H1 (cell line): ENCODE measurements around the gene INPP4A. TPM values are rescaled to one million over a fixed set of nuclear protein-coding genes. Genes with fewer than 3 reads are reported as not detected.

Source experiments
- CTCF ChIA-PET: fragments of 300-600 bp; sonication (Branson Sonifier 250); formaldehyde crosslinking; loops from one replicate; lab custom pipeline; 2021; ENCODE audit not compliant: partially characterized antibody; lab: Charles Lee
- POLR2A ChIA-PET: fragments of 300-600 bp; sonication (Branson Sonifier 250); formaldehyde crosslinking; loops from one replicate; lab custom pipeline; 2021; ENCODE audit warnings: inconsistent platforms; ENCODE audit not compliant: partially characterized antibody; lab: Charles Lee
- DNase-seq, 2 experiments: peaks; one replicate each; pipeline versions ENCODE4 v3.0.0 to v3.0.0-alpha.2; 2010 to 2022; ENCODE audit warnings: low spot score in 2 of 2, low read depth in 1 of 2, mixed read lengths in 1 of 2
- FAIRE-seq: peaks from 2 replicates; lab custom pipeline; 2011; peaks lifted over from hg19 to GRCh38; lab: Jason Lieb, UNC
- H2AFZ ChIP-seq: 2 replicates; pipeline ENCODE4 v1.8.1; 2012; ENCODE audit warnings: low read length, inconsistent platforms
- H2AK5ac ChIP-seq: 2 replicates; pipeline ENCODE4 v1.6.1; 2013; ENCODE audit warnings: low read depth, low read length
- H2BK120ac ChIP-seq: replicated peaks from 2 replicates; pipeline ENCODE3; 2013; ENCODE audit warnings: low read depth, low read length, inconsistent platforms
- H2BK12ac ChIP-seq: 2 replicates; pipeline ENCODE4 v1.6.1; 2013; ENCODE audit warnings: low read depth, low read length
- H2BK15ac ChIP-seq: 2 replicates; pipeline ENCODE4 v1.6.1; 2013; ENCODE audit warnings: low read length
- H2BK20ac ChIP-seq: 2 replicates; pipeline ENCODE4 v1.6.1; 2013; ENCODE audit warnings: low read length
- H2BK5ac ChIP-seq: 2 replicates; pipeline ENCODE4 v1.6.1; 2013; ENCODE audit warnings: low read depth, low read length
- H3K14ac ChIP-seq: 2 replicates; pipeline ENCODE4 v1.6.1; 2013; ENCODE audit warnings: inconsistent platforms; ENCODE audit not compliant: insufficient read length
- H3K18ac ChIP-seq: 2 replicates; pipeline ENCODE4 v1.6.1; 2013; ENCODE audit warnings: low read length; ENCODE audit errors: extremely low read depth
- H3K23ac ChIP-seq: 2 replicates; pipeline ENCODE4 v1.6.1; 2013; ENCODE audit warnings: inconsistent platforms; ENCODE audit not compliant: insufficient read length
- H3K23me2 ChIP-seq: 2 replicates; pipeline ENCODE4 v1.6.1; 2013; ENCODE audit warnings: low read depth, low read length
- H3K27ac ChIP-seq: 2 replicates; pipeline ENCODE4 v1.6.1; 2011; ENCODE audit warnings: low read depth, low read length, inconsistent platforms
- H3K27me3 ChIP-seq, 4 experiments: replicated peaks in 1 of 4; 1 replicate in 1 of 4; 2 replicates in 3 of 4; pipeline versions ENCODE4 v1.6.1 to v1.8.1; 2011 to 2013; ENCODE audit warnings: low read length in 3 of 4, mild to moderate bottlenecking in 3 of 4, inconsistent platforms in 2 of 4, mixed read lengths in 2 of 4, moderate library complexity in 1 of 4; ENCODE audit not compliant: control insufficient read depth in 3 of 4, insufficient read depth in 3 of 4; ENCODE audit errors: extremely low read depth in 1 of 4
- H3K36me3 ChIP-seq, 4 experiments: 2 replicates each; pipeline versions ENCODE4 v1.6.1 to v1.8.1; 2011 to 2013; ENCODE audit warnings: mild to moderate bottlenecking in 4 of 4, low read length in 3 of 4, moderate library complexity in 2 of 4, control low read depth in 1 of 4, inconsistent platforms in 1 of 4; ENCODE audit not compliant: insufficient read depth in 4 of 4, control insufficient read depth in 2 of 4
- H3K4ac ChIP-seq: replicated peaks from 2 replicates; pipeline ENCODE3; 2013; ENCODE audit warnings: low read length, low read depth, mixed read lengths, inconsistent platforms; ENCODE audit not compliant: insufficient read length
- H3K4me1 ChIP-seq, 4 experiments: replicated peaks in 1 of 4; 1 replicate in 1 of 4; 2 replicates in 3 of 4; pipeline versions ENCODE4 v1.6.1 to v1.8.1; 2011 to 2013; ENCODE audit warnings: low read length in 3 of 4, inconsistent platforms in 2 of 4, mixed read lengths in 1 of 4; ENCODE audit not compliant: insufficient read depth in 4 of 4, control insufficient read depth in 3 of 4
- H3K4me2 ChIP-seq, 2 experiments: 2 replicates each; pipeline versions ENCODE4 v1.6.1 to v1.8.1; 2011 to 2013; ENCODE audit warnings: low read depth in 2 of 2, low read length in 2 of 2, control low read depth in 1 of 2, inconsistent platforms in 1 of 2, mild to moderate bottlenecking in 1 of 2; ENCODE audit not compliant: insufficient read depth in 1 of 2
- H3K4me3 ChIP-seq, 4 experiments: fragments of 200-600, 300-600 bp in 1 of 4; sonication (generic), shearing (Covaris generic), sonication (Bioruptor Twin) in 1 of 4; 2 replicates each; pipeline versions ENCODE4 v1.5.1 to v1.8.1; 2011 to 2016; ENCODE audit warnings: low read length in 4 of 4, low read depth in 3 of 4, control low read depth in 2 of 4, inconsistent platforms in 2 of 4, mild to moderate bottlenecking in 2 of 4, mixed read lengths in 1 of 4, moderate library complexity in 1 of 4; ENCODE audit not compliant: insufficient read depth in 2 of 4; ENCODE audit errors: extremely low read depth in 1 of 4
- H3K56ac ChIP-seq: replicated peaks from 2 replicates; pipeline ENCODE3; 2013; ENCODE audit warnings: low read depth, mild to moderate bottlenecking, mixed read lengths, low read length, inconsistent platforms; ENCODE audit not compliant: insufficient read length
- H3K79me1 ChIP-seq: 2 replicates; pipeline ENCODE4 v1.6.1; 2013; ENCODE audit warnings: low read depth, low read length, control low read depth
- H3K79me2 ChIP-seq, 2 experiments: 2 replicates each; pipeline versions ENCODE4 v1.6.1 to v1.8.1; 2012 to 2013; ENCODE audit warnings: low read length in 2 of 2, mild to moderate bottlenecking in 2 of 2, inconsistent platforms in 1 of 2; ENCODE audit not compliant: insufficient read depth in 2 of 2, control insufficient read depth in 1 of 2
- H3K9ac ChIP-seq, 4 experiments: replicated peaks in 1 of 4; 1 replicate in 1 of 4; 2 replicates in 3 of 4; pipeline versions ENCODE4 v1.6.1 to v1.8.1; 2011 to 2013; ENCODE audit warnings: low read depth in 3 of 4, low read length in 3 of 4, control low read depth in 2 of 4, mild to moderate bottlenecking in 2 of 4, moderate library complexity in 2 of 4, inconsistent platforms in 1 of 4; ENCODE audit errors: extremely low read depth in 1 of 4
- H3K9me3 ChIP-seq, 2 experiments: 2 replicates each; pipeline versions ENCODE4 v1.6.1 to v1.8.1; 2012 to 2013; ENCODE audit warnings: mild to moderate bottlenecking in 2 of 2, moderate library complexity in 2 of 2, control low read depth in 1 of 2, inconsistent platforms in 1 of 2, low read depth in 1 of 2, low read length in 1 of 2, mixed read lengths in 1 of 2; ENCODE audit not compliant: insufficient read depth in 2 of 2
- H4K20me1 ChIP-seq, 2 experiments: replicated peaks in 1 of 2; 2 replicates each; pipeline versions ENCODE3 to v1.8.1; 2011 to 2013; ENCODE audit warnings: inconsistent platforms in 2 of 2, low read length in 2 of 2, mild to moderate bottlenecking in 1 of 2; ENCODE audit not compliant: insufficient read depth in 2 of 2, control insufficient read depth in 1 of 2
- H4K5ac ChIP-seq: 2 replicates; pipeline ENCODE4 v1.6.1; 2013; ENCODE audit warnings: low read length, low read depth, mixed read lengths, inconsistent platforms; ENCODE audit not compliant: insufficient read length
- H4K8ac ChIP-seq: 2 replicates; pipeline ENCODE4 v1.8.0; 2013; ENCODE audit warnings: mild to moderate bottlenecking, moderate library complexity, low read length, inconsistent platforms; ENCODE audit not compliant: insufficient read depth; ENCODE audit errors: extremely low read depth
- H4K91ac ChIP-seq: replicated peaks from 2 replicates; pipeline ENCODE3; 2013; ENCODE audit warnings: low read length, mixed read lengths, inconsistent platforms; ENCODE audit not compliant: insufficient read length
- SP2 ChIP-seq: IDR thresholded peaks from 2 replicates; pipeline ENCODE4 v1.6.1; 2012; ENCODE audit warnings: mild to moderate bottlenecking, low read length, inconsistent platforms
- ZNF274 ChIP-seq: IDR thresholded peaks from 2 replicates; pipeline ENCODE4 v1.7.0; 2012; ENCODE audit warnings: low read length, borderline replicate concordance; ENCODE audit errors: extremely low read depth
- WGBS, 2 experiments: shearing (Covaris generic) in 1 of 2; methylation state at CpG; one replicate each; pipeline versions ENCODE4 v1.1.6 to v1.1.7; 2013 to 2015; ENCODE audit warnings: low lambda C conversion rate in 2 of 2, mixed read lengths in 2 of 2, inconsistent platforms in 1 of 2, low coverage in 1 of 2, missing lambda C conversion rate in 1 of 2; ENCODE audit not compliant: insufficient replicate concordance in 2 of 2, insufficient coverage in 1 of 2, insufficient read length in 1 of 2; ENCODE audit errors: extremely low coverage in 1 of 2, missing lambda C conversion rate in 1 of 2; 5-methylcytosine and 5-hydroxymethylcytosine counted together
- polyA plus RNA-seq, 7 experiments: library from polyadenylated mRNA; depleted of rRNA in 3 of 7; stranded (reverse) in 5 of 7; unstranded in 2 of 7; fragments of >200 nt in 5 of 7; fragments of 200-250 nt in 2 of 7; gene quantifications; 1 replicate in 5 of 7; 2 replicates in 1 of 7; 4 replicates in 1 of 7; pipeline versions ENCODE4 v1.2.1 to v1.2.3, GENCODE V29; 2011 to 2013; ENCODE audit warnings: missing spikeins in 2 of 7, mixed read lengths in 2 of 7
- total RNA-seq: library from RNA; stranded (reverse); fragmentation: NEBNext Ultra II Directional; extraction: Animal tissue kit (Norgen Biotek cat#: 25700); gene quantifications from 2 replicates; pipeline ENCODE4 v1.2.1, GENCODE V29; 2021

The INPP4A gene
- total and polyA plus RNA-seq, 2 of the 8 experiments (the other 6 are each of a cell fraction or from before 2014, with no cell fraction given), result 25.6 to 34.3 TPM

GRCh38 chr2:98463081-98463481 is 18.4 kb downstream of the INPP4A start:
- Histone ChIP-seq H4K91ac (peak overlapping the region; percentile 12), H3K18ac (peak overlapping the region; percentile 91), H3K36me3 (no peaks in the 10 kb centered on the region), H3K4me3 (no peak overlapping the region), H2AFZ (no peak overlapping the region), H4K20me1 (peaks cover 7 to 20% of the 10 kb centered on the region in 2 experiments), H4K8ac (no peak overlapping the region), H3K23ac (no peak overlapping the region), H3K4me2 (peak overlapping the region; percentile 1 to 46; a peak in 2 of 4 replicates), H2BK12ac (peak overlapping the region; percentile 78; the same call in 1 of the 2 replicates), H3K79me1 (peaks cover 32% of the 10 kb centered on the region), H3K14ac (no peak overlapping the region), H3K27ac (no peak overlapping the region), H3K4me1 (peaks cover 21 to 37% (median 25%) of the 10 kb centered on the region in 4 experiments), H3K9ac (no peak overlapping the region), H2BK5ac (peak overlapping the region; percentile 50; the same call in 1 of the 2 replicates), H2BK20ac (no peak overlapping the region), H3K23me2 (no peaks in the 10 kb centered on the region), H3K79me2 (peaks cover 0 to 89% of the 10 kb centered on the region in 2 experiments; a peak in 3 of 4 replicates), H3K4ac (peak overlapping the region; percentile 24), H2BK15ac (peak overlapping the region; percentile 10; the same call in 1 of the 2 replicates), H3K56ac (no peak overlapping the region), H3K9me3 (no peaks in the 10 kb centered on the region), H2AK5ac (peak overlapping the region; percentile 8; the same call in 1 of the 2 replicates), H3K27me3 (no peaks in the 10 kb centered on the region), H4K5ac (peak overlapping the region; percentile 28), H2BK120ac (no peak overlapping the region)
- DNase-seq (no peak), FAIRE-seq (no peak)
- POLR2A ChIA-PET, result no interaction called here
- 88% methylated on average over 11 of the region's 11 CpGs; no CpG with 5 or more reads in 1 of the 2 experiments for WGBS, 2 experiments
- TF ChIP-seq ZNF274, result no peak
- TF ChIP-seq SP2, result no peak
- CTCF ChIA-PET, result interaction anchor here (1.3 to 5.2 kb wide), 4 partner anchors 10 to 106 kb away, joined by 3 to 30 read pairs (median 5); no protein-coding TSS in a partner anchor
